Mammary epithelial cell (primary cell): Measurements from ENCODE around the gene LPCAT3.

Experiments used
- EZH2 ChIP-seq: IDR thresholded peaks from 2 replicates; pipeline ENCODE4 v1.6.1; 2012; ENCODE audit warnings: low read length, inconsistent platforms, borderline replicate concordance
- TF ChIP-seq, protein P1 (sequence below), 2 donors: IDR thresholded peaks in 1 of 2; conservative IDR thresholded peaks in 1 of 2; 2 replicates each; pipeline ENCODE4 v1.5.1; 2011 to 2012; ENCODE audit warnings: inconsistent platforms in 2 of 2, low read length in 2 of 2, mild to moderate bottlenecking in 2 of 2, control low read depth in 1 of 2, low read depth in 1 of 2; ENCODE audit not compliant: insufficient read depth in 1 of 2; ENCODE audit errors: extremely low read depth in 1 of 2

DNA sequence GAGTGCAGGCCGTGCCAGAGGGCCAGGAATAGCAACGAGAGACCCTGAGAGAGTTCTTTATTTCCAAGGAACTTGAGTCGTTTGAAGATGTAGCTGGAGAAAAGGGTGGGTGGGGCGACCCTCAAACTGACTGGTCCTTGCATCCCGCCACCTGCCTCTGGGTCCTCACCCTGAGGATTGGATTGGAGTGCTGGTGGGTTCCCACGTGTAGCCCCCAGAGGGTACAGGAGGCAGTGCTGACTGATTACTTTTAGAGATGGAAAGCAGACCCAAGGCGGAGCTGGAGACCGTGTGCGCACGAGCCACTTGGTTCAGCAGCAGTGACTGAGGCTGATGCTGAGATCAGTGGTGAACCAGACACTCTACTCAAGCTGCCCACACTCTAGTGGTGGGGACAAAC lies 40.6 kb downstream of the LPCAT3 start:
- TF ChIP-seq, protein P1, sequence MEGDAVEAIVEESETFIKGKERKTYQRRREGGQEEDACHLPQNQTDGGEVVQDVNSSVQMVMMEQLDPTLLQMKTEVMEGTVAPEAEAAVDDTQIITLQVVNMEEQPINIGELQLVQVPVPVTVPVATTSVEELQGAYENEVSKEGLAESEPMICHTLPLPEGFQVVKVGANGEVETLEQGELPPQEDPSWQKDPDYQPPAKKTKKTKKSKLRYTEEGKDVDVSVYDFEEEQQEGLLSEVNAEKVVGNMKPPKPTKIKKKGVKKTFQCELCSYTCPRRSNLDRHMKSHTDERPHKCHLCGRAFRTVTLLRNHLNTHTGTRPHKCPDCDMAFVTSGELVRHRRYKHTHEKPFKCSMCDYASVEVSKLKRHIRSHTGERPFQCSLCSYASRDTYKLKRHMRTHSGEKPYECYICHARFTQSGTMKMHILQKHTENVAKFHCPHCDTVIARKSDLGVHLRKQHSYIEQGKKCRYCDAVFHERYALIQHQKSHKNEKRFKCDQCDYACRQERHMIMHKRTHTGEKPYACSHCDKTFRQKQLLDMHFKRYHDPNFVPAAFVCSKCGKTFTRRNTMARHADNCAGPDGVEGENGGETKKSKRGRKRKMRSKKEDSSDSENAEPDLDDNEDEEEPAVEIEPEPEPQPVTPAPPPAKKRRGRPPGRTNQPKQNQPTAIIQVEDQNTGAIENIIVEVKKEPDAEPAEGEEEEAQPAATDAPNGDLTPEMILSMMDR (conservative IDR thresholded peaks at IDR 0.05 in 1 of 2, IDR thresholded peaks at IDR 0.05 in 1 of 2; ENCODE audit: extremely low read depth in 1 of 2, insufficient read depth in 1 of 2, low read depth in 1 of 2, low read length in 2 of 2) = no peak
- no peak for TF ChIP-seq EZH2
